ENCODE measurements around the gene RNF222.

- TF ChIP-seq, protein P1, sequence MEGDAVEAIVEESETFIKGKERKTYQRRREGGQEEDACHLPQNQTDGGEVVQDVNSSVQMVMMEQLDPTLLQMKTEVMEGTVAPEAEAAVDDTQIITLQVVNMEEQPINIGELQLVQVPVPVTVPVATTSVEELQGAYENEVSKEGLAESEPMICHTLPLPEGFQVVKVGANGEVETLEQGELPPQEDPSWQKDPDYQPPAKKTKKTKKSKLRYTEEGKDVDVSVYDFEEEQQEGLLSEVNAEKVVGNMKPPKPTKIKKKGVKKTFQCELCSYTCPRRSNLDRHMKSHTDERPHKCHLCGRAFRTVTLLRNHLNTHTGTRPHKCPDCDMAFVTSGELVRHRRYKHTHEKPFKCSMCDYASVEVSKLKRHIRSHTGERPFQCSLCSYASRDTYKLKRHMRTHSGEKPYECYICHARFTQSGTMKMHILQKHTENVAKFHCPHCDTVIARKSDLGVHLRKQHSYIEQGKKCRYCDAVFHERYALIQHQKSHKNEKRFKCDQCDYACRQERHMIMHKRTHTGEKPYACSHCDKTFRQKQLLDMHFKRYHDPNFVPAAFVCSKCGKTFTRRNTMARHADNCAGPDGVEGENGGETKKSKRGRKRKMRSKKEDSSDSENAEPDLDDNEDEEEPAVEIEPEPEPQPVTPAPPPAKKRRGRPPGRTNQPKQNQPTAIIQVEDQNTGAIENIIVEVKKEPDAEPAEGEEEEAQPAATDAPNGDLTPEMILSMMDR (IDR thresholded peaks at IDR 0.05; ENCODE audit: low read depth, low read length): no peak
- TF ChIP-seq POLR2A (IDR thresholded peaks at IDR 0.05; ENCODE audit: extremely low read depth, insufficient read length) (no peak), MAX (IDR thresholded peaks at IDR 0.05; ENCODE audit: low read depth, low read length) (no peak), MYC (IDR thresholded peaks at IDR 0.05; ENCODE audit: low read depth, low read length) (no peak)
Measured at GRCh38 chr17:8402921-8403536, 5.4 kb upstream of the RNF222 start.

Data from NB4 (cell line).